ENCODE measurements around the gene RGPD4. TPM values are rescaled to one million over a fixed set of nuclear protein-coding genes. Genes with fewer than 3 reads are reported as not detected.
"Not testable (repeated sequence)": the region's sequence is repeated elsewhere in the genome, so short reads cannot be mapped to it uniquely, and the experiment has no call there.

Gene RGPD4
- total RNA-seq, 1 donor from 2014 or later: not detected

GRCh38 chr2:107916696-107917370, 90.1 kb downstream of the RGPD4 start:
- not testable (repeated sequence) for DNase-seq (ENCODE audit: extremely low read depth, low read depth, low spot score)

- no peak for DNase-seq (ENCODE audit: extremely low read depth, low read depth, low spot score)
Measured at GRCh38 chr2:107927034-107927534, 100.4 kb downstream of the RGPD4 start.

GRCh38 chr2:107931412-107931811, 104.7 kb downstream of the RGPD4 start:
- DNase-seq (ENCODE audit: extremely low read depth, low read depth, low spot score): no peak

GRCh38 chr2:107932488-107932887, 105.8 kb downstream of the RGPD4 start:
- DNase-seq (ENCODE audit: extremely low read depth, low read depth, low spot score): no peak

- no peak for DNase-seq (ENCODE audit: extremely low read depth, low read depth, low spot score)
Measured at GRCh38 chr2:107932979-107933378, 106.3 kb downstream of the RGPD4 start.

GRCh38 chr2:107936433-107937359, 110.0 kb downstream of the RGPD4 start:
- no peak for DNase-seq (ENCODE audit: extremely low read depth, low read depth, low spot score)

Other genes with a start within 250 kb of the RGPD4 start
- gene SLC5A7, start 159.6 kb downstream of the RGPD4 start, total RNA-seq: not detected in 2 replicates

All from glomerular endothelial cell (primary cell).